MM.1S (cell line): ENCODE measurements around the gene NACAD.

Experiments
- DNase-seq: peaks from one replicate; pipeline ENCODE4 v3.0.0-alpha.2; 2015
- H2AFZ ChIP-seq: fragments of 300-600 bp; sonication (generic); 2 replicates; pipeline ENCODE4 v1.6.0; 2016; ENCODE audit warnings: antibody characterized with exemption, low read length
- H3F3A ChIP-seq: fragments of 300-600 bp; sonication (generic); 2 replicates; pipeline ENCODE4 v1.6.1; 2016; ENCODE audit warnings: mild to moderate bottlenecking, antibody characterized with exemption, low read length, moderate library complexity, mixed read lengths; ENCODE audit not compliant: insufficient read depth
- H3K27ac ChIP-seq: fragments of 300-600 bp; sonication (generic); 2 replicates; pipeline ENCODE4 v1.5.1; 2016; ENCODE audit warnings: mild to moderate bottlenecking, low read length
- H3K27me3 ChIP-seq: fragments of 300-600 bp; sonication (generic); replicated peaks from 2 replicates; pipeline ENCODE4 v1.6.0; 2016; ENCODE audit warnings: low read length; ENCODE audit not compliant: insufficient read depth
- H3K36me3 ChIP-seq: fragments of 300-600 bp; sonication (generic); replicated peaks from 2 replicates; pipeline ENCODE4 v1.6.1; 2016; ENCODE audit warnings: mild to moderate bottlenecking, low read length, mixed read lengths; ENCODE audit not compliant: insufficient read depth
- H3K4me1 ChIP-seq: fragments of 300-600 bp; sonication (generic); 2 replicates; pipeline ENCODE4 v1.6.1; 2016; ENCODE audit warnings: low read length, mixed read lengths
- H3K4me2 ChIP-seq: fragments of 300-600 bp; sonication (generic); 2 replicates; pipeline ENCODE4 v1.6.0; 2016; ENCODE audit warnings: low read depth, low read length
- H3K4me3 ChIP-seq: fragments of 300-600 bp; sonication (generic); 2 replicates; pipeline ENCODE4 v1.5.1; 2016; ENCODE audit warnings: low read length, mixed read lengths
- H3K79me2 ChIP-seq: fragments of 300-600 bp; sonication (generic); 2 replicates; pipeline ENCODE4 v1.6.1; 2016; ENCODE audit warnings: mixed run types, low read length, mixed read lengths
- H3K9ac ChIP-seq: fragments of 300-600 bp; sonication (generic); 2 replicates; pipeline ENCODE4 v1.6.1; 2016; ENCODE audit warnings: low read length, mixed read lengths
- H3K9me2 ChIP-seq: fragments of 300-600 bp; sonication (generic); replicated peaks from 2 replicates; pipeline ENCODE4 v1.6.1; 2016; ENCODE audit warnings: mild to moderate bottlenecking, low read length, mixed read lengths; ENCODE audit not compliant: insufficient read depth
- H3K9me3 ChIP-seq: fragments of 300-600 bp; sonication (generic); replicated peaks from 2 replicates; pipeline ENCODE4 v1.6.1; 2016; ENCODE audit warnings: mild to moderate bottlenecking, low read length, mixed read lengths; ENCODE audit not compliant: insufficient read depth
- H4K20me1 ChIP-seq: fragments of 300-600 bp; sonication (generic); 2 replicates; pipeline ENCODE4 v1.6.1; 2016; ENCODE audit warnings: mild to moderate bottlenecking, low read length, moderate library complexity, mixed read lengths; ENCODE audit not compliant: insufficient read depth
- EZH2 ChIP-seq: fragments of 300-600 bp; sonication (generic); optimal IDR thresholded peaks from 2 replicates; pipeline ENCODE3; 2017; ENCODE audit warnings: low read depth, mild to moderate bottlenecking, antibody characterized with exemption, low read length, mixed read lengths
- EZH2phosphoT487 ChIP-seq: fragments of 300-600 bp; sonication (generic); IDR thresholded peaks from 2 replicates; pipeline ENCODE4 v1.6.1; 2018; ENCODE audit warnings: antibody characterized with exemption, low read length
- TF ChIP-seq, protein P1 (sequence below): fragments of 300-600 bp; sonication (generic); IDR thresholded peaks from 2 replicates; pipeline ENCODE4 v1.5.1; 2016; ENCODE audit warnings: antibody characterized with exemption, low read length, mixed read lengths

NACAD gene

DNA sequence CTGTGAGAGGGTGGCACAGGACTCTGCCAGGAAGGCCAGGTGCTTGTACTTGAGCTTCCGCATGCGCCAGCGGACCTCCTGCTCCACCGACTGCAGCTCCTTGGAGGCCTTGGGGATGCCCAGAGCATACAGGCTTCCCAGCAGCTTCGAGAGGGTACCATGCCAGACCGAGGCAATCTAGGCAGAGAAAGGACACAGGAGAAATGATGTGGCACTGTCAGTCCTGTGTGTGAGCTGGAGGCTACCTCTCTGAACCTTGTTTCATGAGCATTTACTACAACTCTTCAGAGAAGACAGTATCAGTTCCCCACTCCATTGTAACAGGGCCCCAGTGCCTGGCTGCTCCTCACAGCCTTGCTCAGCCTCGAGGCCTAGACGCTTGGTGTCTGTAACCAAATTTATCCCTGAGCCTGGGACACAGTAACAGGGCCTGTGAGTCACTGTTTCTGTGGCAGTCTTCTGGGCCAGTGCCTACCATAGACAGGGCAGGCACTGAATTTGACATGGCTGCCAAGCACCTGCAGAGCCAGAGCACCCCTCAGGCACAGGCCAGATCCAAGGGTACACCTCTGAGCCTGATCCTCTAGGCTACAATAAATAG is 16.9 kb upstream of the NACAD start:
- H3K4me2 ChIP-seq, result no peak overlapping the region
- H3K9ac ChIP-seq, result no peak overlapping the region
- no peaks in the 10 kb centered on the region for H3K9me3 ChIP-seq
- no peaks in the 10 kb centered on the region for H3K27me3 ChIP-seq
- no peaks in the 10 kb centered on the region for H3F3A ChIP-seq
- no peaks in the 10 kb centered on the region for H4K20me1 ChIP-seq
- H3K4me1 ChIP-seq, result no peaks in the 10 kb centered on the region
- no peak overlapping the region for H2AFZ ChIP-seq
- peaks cover 25% of the 10 kb centered on the region for H3K36me3 ChIP-seq
- no peak overlapping the region for H3K4me3 ChIP-seq
- peaks cover 69% of the 10 kb centered on the region for H3K79me2 ChIP-seq
- TF ChIP-seq EZH2phosphoT487 (no peak), EZH2 (no peak)
- TF ChIP-seq, protein P1, sequence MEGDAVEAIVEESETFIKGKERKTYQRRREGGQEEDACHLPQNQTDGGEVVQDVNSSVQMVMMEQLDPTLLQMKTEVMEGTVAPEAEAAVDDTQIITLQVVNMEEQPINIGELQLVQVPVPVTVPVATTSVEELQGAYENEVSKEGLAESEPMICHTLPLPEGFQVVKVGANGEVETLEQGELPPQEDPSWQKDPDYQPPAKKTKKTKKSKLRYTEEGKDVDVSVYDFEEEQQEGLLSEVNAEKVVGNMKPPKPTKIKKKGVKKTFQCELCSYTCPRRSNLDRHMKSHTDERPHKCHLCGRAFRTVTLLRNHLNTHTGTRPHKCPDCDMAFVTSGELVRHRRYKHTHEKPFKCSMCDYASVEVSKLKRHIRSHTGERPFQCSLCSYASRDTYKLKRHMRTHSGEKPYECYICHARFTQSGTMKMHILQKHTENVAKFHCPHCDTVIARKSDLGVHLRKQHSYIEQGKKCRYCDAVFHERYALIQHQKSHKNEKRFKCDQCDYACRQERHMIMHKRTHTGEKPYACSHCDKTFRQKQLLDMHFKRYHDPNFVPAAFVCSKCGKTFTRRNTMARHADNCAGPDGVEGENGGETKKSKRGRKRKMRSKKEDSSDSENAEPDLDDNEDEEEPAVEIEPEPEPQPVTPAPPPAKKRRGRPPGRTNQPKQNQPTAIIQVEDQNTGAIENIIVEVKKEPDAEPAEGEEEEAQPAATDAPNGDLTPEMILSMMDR, result no peak
- DNase-seq, result no peak
- no peak overlapping the region for H3K27ac ChIP-seq
- H3K9me2 ChIP-seq, result no peaks in the 10 kb centered on the region

DNA sequence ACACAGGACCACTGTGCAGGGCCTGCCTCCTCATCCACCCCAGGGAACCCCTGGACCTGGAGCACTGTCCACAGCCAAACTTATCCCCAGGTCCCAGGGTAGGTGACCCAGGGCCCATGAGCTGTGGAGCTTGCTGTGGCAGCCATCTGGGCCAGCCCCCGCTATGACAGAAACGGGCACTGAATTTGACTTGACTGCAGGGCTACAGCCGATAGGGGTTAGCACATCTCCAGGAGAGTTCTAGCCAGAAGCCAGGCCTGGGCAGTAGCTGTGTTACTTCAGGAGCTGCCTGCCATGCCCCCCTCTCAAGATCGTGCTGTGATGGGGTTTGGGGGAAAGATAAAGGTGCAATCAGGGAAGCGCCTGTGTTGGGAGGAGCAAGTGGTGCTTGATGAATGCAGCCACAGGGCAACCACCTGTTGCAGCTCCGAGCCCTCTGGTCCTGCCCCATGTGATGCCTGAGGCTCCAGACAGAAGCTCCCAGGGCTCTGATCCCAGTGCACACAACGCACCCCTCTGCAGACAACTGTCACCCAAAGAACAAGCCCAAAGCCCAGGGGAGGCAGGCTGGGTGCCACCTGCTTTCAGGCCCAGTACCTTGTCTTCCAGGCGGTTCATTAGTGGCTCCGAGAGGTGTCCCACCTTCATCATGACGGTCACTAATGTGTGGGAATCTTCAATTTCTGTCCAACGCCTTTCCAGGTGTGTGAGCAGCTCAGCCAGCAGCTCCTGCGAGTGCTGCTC is 16.2 kb upstream of the NACAD start:
- Histone ChIP-seq H3K27ac (no peak overlapping the region), H3K9ac (no peak overlapping the region), H3K4me3 (no peak overlapping the region)

GRCh38 chr7:45103958-45104843 is 15.4 kb upstream of the NACAD start:
- Histone ChIP-seq H3K9me2 (no peaks in the 10 kb centered on the region), H3K9me3 (no peaks in the 10 kb centered on the region), H2AFZ (no peak overlapping the region), H3K4me3 (no peak overlapping the region), H3K27me3 (no peaks in the 10 kb centered on the region), H3K9ac (no peak overlapping the region), H3K27ac (no peak overlapping the region), H3F3A (no peaks in the 10 kb centered on the region), H4K20me1 (no peaks in the 10 kb centered on the region), H3K36me3 (peaks cover 28% of the 10 kb centered on the region), H3K4me2 (no peak overlapping the region), H3K79me2 (peaks cover 55% of the 10 kb centered on the region), H3K4me1 (no peaks in the 10 kb centered on the region)
- TF ChIP-seq EZH2phosphoT487, result no peak
- TF ChIP-seq EZH2, result no peak
- TF ChIP-seq, protein P1, result no peak
- no peak for DNase-seq

More for the DNA sequence above, 16.2 kb upstream of the NACAD start:
- no peaks in the 10 kb centered on the region for H3K27me3 ChIP-seq
- H3F3A ChIP-seq, result no peaks in the 10 kb centered on the region
- DNase-seq, result no peak
- H3K79me2 ChIP-seq, result peaks cover 63% of the 10 kb centered on the region
- H3K9me3 ChIP-seq, result no peaks in the 10 kb centered on the region
- peaks cover 25% of the 10 kb centered on the region for H3K36me3 ChIP-seq
- H4K20me1 ChIP-seq, result no peaks in the 10 kb centered on the region
- TF ChIP-seq EZH2phosphoT487, result no peak
- TF ChIP-seq, protein P1, result no peak
- no peak for TF ChIP-seq EZH2
- H2AFZ ChIP-seq, result no peak overlapping the region
- H3K9me2 ChIP-seq, result no peaks in the 10 kb centered on the region
- H3K4me2 ChIP-seq, result no peak overlapping the region
- H3K4me1 ChIP-seq, result no peaks in the 10 kb centered on the region
